Mucosa of descending colon (tissue), 3 donors: ENCODE data around the gene GRM8. TPM values are rescaled to one million over a fixed set of nuclear protein-coding genes. Genes with fewer than 3 reads are reported as not detected.
A peak's percentile ranks its signal among the peaks of the same experiment; 100 is the strongest.

Experiments used
- ATAC-seq: fragments of 200-7000 bp; cut with Tn5 transposase; one replicate; pipeline ENCODE4 v1.9.1; 2020; ENCODE audit warnings: mild to moderate bottlenecking, moderate library complexity
- DNase-seq, 3 donors: peaks; one replicate each; pipeline ENCODE4 v3.0.0-alpha.2; 2020
- H3K36me3 ChIP-seq: fragments of 200-600 bp; one replicate; pipeline ENCODE4 v1.8.0; 2021; ENCODE audit warnings: low read depth, mild to moderate bottlenecking
- H3K4me1 ChIP-seq: fragments of 200-600 bp; one replicate; pipeline ENCODE4 v1.8.0; 2021; ENCODE audit warnings: low read depth, mild to moderate bottlenecking
- H3K4me3 ChIP-seq: fragments of 200-600 bp; one replicate; pipeline ENCODE4 v1.8.0; 2021; ENCODE audit warnings: mild to moderate bottlenecking
- H3K9me3 ChIP-seq: fragments of 200-600 bp; one replicate; pipeline ENCODE4 v1.8.0; 2021; ENCODE audit warnings: mild to moderate bottlenecking
- CTCF ChIP-seq: fragments of 200-600 bp; IDR thresholded peaks from one replicate; pipeline ENCODE4 v1.8.0; 2022; ENCODE audit warnings: antibody characterized with exemption, mild to moderate bottlenecking
- intact Hi-C, 2 donors: fragments of 100-400 bp; cut with DNase I in 1 of 2; cut with micrococcal nuclease in 1 of 2; formaldehyde crosslinking; loops; one replicate each; pipeline versions ENCODE4 v1.11.0 to v1.11.1; 2022; cut with DNase I, micrococcal nuclease
- total RNA-seq, 3 donors: library from RNA; stranded (reverse); fragmentation: NEBNext Ultra II Directional in 2 of 3; extraction: Animal tissue kit (Norgen Biotek cat#: 25700) in 2 of 3; gene quantifications; one replicate each; pipeline versions ENCODE4 v1.2.1 to v1.2.4, GENCODE V29; 2021 to 2023
- donor health status: DM: no; HTN: no; CAD: no; lungs with moderate emphysema.
- donor health status: DM: no; HTN: no; CAD: no.
- donor health status: DM: no; HTN: yes; CAD: no.

The GRM8 gene
- total RNA-seq, 3 donors from 2014 or later: 0.41 to 9.2 (median 4.4) TPM

DNA sequence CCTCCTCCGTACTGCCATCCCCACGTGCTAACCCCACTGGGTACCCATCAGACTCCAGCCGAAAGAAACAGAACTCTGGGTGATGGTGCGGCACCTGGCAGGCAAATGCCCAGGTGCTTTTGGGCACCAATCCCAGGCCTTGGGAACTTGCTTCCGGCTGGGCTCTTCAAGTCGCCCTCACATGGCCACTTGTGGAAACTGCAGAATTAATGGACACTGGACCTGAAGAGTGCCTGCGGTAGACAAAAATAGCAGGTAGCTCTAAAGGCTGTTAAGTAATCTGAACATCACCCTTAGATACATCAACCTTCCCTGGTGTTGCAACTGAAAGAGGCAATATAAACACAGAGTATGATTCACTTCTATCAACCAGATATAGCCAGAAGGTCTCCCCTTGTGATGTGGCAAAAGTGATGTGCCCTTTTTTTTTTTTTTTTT, 644.4 kb downstream of the GRM8 start:
- no peak overlapping the region for H3K4me3 ChIP-seq
- no peaks in the 10 kb centered on the region for H3K4me1 ChIP-seq
- ATAC-seq: peak; percentile 60
- H3K36me3 ChIP-seq: no peaks in the 10 kb centered on the region
- H3K9me3 ChIP-seq: no peaks in the 10 kb centered on the region
- DNase-seq: peak in 2 of 3 donors; percentile 22 to 37
- TF ChIP-seq CTCF: no peak
- intact Hi-C loops: no loop called here

GRCh38 chr7:126606331-126606730, 646.4 kb downstream of the GRM8 start:
- intact Hi-C loops: no loop called here
- Histone ChIP-seq H3K4me3 (no peak overlapping the region), H3K36me3 (no peaks in the 10 kb centered on the region), H3K4me1 (no peaks in the 10 kb centered on the region), H3K9me3 (no peaks in the 10 kb centered on the region)
- ATAC-seq (no peak), DNase-seq (no peak)
- no peak for TF ChIP-seq CTCF

- no peaks in the 10 kb centered on the region for H3K4me1 ChIP-seq
- H3K4me3 ChIP-seq: no peak overlapping the region
- H3K36me3 ChIP-seq: no peaks in the 10 kb centered on the region
- DNase-seq (no peak), ATAC-seq (no peak)
- no peak for TF ChIP-seq CTCF
- intact Hi-C loops: no loop called here
- H3K9me3 ChIP-seq: no peaks in the 10 kb centered on the region
Observed at GRCh38 chr7:126605553-126605952, 647.2 kb downstream of the GRM8 start.

- TF ChIP-seq CTCF: no peak
- intact Hi-C loops: no loop called here
- no peak overlapping the region for H3K4me3 ChIP-seq
- no peaks in the 10 kb centered on the region for H3K4me1 ChIP-seq
- H3K9me3 ChIP-seq: no peaks in the 10 kb centered on the region
- H3K36me3 ChIP-seq: no peaks in the 10 kb centered on the region
- DNase-seq (no peak), ATAC-seq (no peak)
Observed at GRCh38 chr7:126605056-126605455, 647.7 kb downstream of the GRM8 start.

GRCh38 chr7:126589068-126589684, 663.6 kb downstream of the GRM8 start:
- ATAC-seq: no peak
- no peak for TF ChIP-seq CTCF
- Histone ChIP-seq H3K4me1 (no peaks in the 10 kb centered on the region), H3K36me3 (no peaks in the 10 kb centered on the region), H3K4me3 (no peak overlapping the region), H3K9me3 (no peaks in the 10 kb centered on the region)
- intact Hi-C loops: no loop called here
- DNase-seq: no peak

GRCh38 chr7:126578338-126578737, 674.4 kb downstream of the GRM8 start:
- H3K36me3 ChIP-seq: no peaks in the 10 kb centered on the region
- DNase-seq (no peak), ATAC-seq (no peak)
- H3K4me1 ChIP-seq: no peaks in the 10 kb centered on the region
- H3K4me3 ChIP-seq: no peak overlapping the region
- TF ChIP-seq CTCF: no peak
- intact Hi-C loops: no loop called here
- H3K9me3 ChIP-seq: no peaks in the 10 kb centered on the region
